Measurements from ENCODE around the gene SLC9C1.

Gene SLC9C1

GRCh38 chr3:112143689-112144088, 150.3 kb downstream of the SLC9C1 start:
- TF ChIP-seq OSR1 (CRISPR knock-in tag; IDR thresholded peaks at IDR 0.05): no peak
- no peak for TF ChIP-seq ISL1 (CRISPR knock-in tag; IDR thresholded peaks at IDR 0.05)
- no peak for TF ChIP-seq SNAI2 (CRISPR knock-in tag; IDR thresholded peaks at IDR 0.05)
- no peak for TF ChIP-seq TCF4 (CRISPR knock-in tag; IDR thresholded peaks at IDR 0.05; ENCODE audit: borderline replicate concordance)
- no peak for TF ChIP-seq CREB5 (CRISPR knock-in tag; IDR thresholded peaks at IDR 0.05; ENCODE audit: low read depth)
- TF ChIP-seq CSRNP3 (CRISPR knock-in tag; IDR thresholded peaks at IDR 0.05): no peak
- no peak for TF ChIP-seq ZNF70 (CRISPR knock-in tag; IDR thresholded peaks at IDR 0.05)
- TF ChIP-seq RARB (CRISPR knock-in tag; IDR thresholded peaks at IDR 0.05): no peak
- TF ChIP-seq TSHZ2 (CRISPR knock-in tag; IDR thresholded peaks at IDR 0.05): no peak
- TF ChIP-seq BACH2 (CRISPR knock-in tag; IDR thresholded peaks at IDR 0.05; ENCODE audit: borderline replicate concordance): no peak
- no peak for TF ChIP-seq ZFP30 (CRISPR knock-in tag; IDR thresholded peaks at IDR 0.05)
- TF ChIP-seq PATZ1 (CRISPR knock-in tag; IDR thresholded peaks at IDR 0.05; ENCODE audit: borderline replicate concordance): no peak
- no peak for TF ChIP-seq GLIS3 (CRISPR knock-in tag; IDR thresholded peaks at IDR 0.05)
- no peak for TF ChIP-seq PPARA (CRISPR knock-in tag; IDR thresholded peaks at IDR 0.05; ENCODE audit: borderline replicate concordance)
- no peak for TF ChIP-seq ESRRG (CRISPR knock-in tag; IDR thresholded peaks at IDR 0.05)
- no peak for TF ChIP-seq ZC3H10 (CRISPR knock-in tag; IDR thresholded peaks at IDR 0.05)
- no peak for TF ChIP-seq ARNTL (CRISPR knock-in tag; IDR thresholded peaks at IDR 0.05; ENCODE audit: borderline replicate concordance, low read depth)
- no peak for ATAC-seq

GRCh38 chr3:112143251-112143650, 150.8 kb downstream of the SLC9C1 start:
- ATAC-seq: no peak
- no peak for TF ChIP-seq ZNF8 (CRISPR knock-in tag; IDR thresholded peaks at IDR 0.05)
- TF ChIP-seq ZNF565 (CRISPR knock-in tag; conservative IDR thresholded peaks at IDR 0.05; ENCODE audit: low read depth): no peak
- TF ChIP-seq RARB (CRISPR knock-in tag; IDR thresholded peaks at IDR 0.05): no peak
- no peak for TF ChIP-seq ZFP3 (CRISPR knock-in tag; IDR thresholded peaks at IDR 0.05)
- no peak for TF ChIP-seq TSHZ2 (CRISPR knock-in tag; IDR thresholded peaks at IDR 0.05)
- no peak for TF ChIP-seq ESRRG (CRISPR knock-in tag; IDR thresholded peaks at IDR 0.05)
- no peak for TF ChIP-seq PPARA (CRISPR knock-in tag; IDR thresholded peaks at IDR 0.05; ENCODE audit: borderline replicate concordance)
- TF ChIP-seq GLIS3 (CRISPR knock-in tag; IDR thresholded peaks at IDR 0.05): no peak
- no peak for TF ChIP-seq TOX (CRISPR knock-in tag; IDR thresholded peaks at IDR 0.05; ENCODE audit: borderline replicate concordance)
- no peak for TF ChIP-seq ARNTL (CRISPR knock-in tag; IDR thresholded peaks at IDR 0.05; ENCODE audit: borderline replicate concordance, low read depth)
- TF ChIP-seq ZFP30 (CRISPR knock-in tag; IDR thresholded peaks at IDR 0.05): no peak
- no peak for TF ChIP-seq TCF4 (CRISPR knock-in tag; IDR thresholded peaks at IDR 0.05; ENCODE audit: borderline replicate concordance)
- TF ChIP-seq OSR1 (CRISPR knock-in tag; IDR thresholded peaks at IDR 0.05): no peak

Measured in SK-N-SH treated with all-trans-retinoic acid at 6 μM for 48 hours (cell line).